Upper lobe of left lung (tissue), 6 donors: ENCODE results near the gene SAMMSON. TPM values are rescaled to one million over a fixed set of nuclear protein-coding genes. Genes with fewer than 3 reads are reported as not detected.

Experiments used
- ATAC-seq, 2 donors: fragments of 200-7000 bp; cut with Tn5 transposase; one replicate each; pipeline ENCODE4 v1.9.1; 2022; ENCODE audit warnings: mild to moderate bottlenecking in 2 of 2, moderate library complexity in 2 of 2; ENCODE audit not compliant: low FRiP score in 2 of 2
- DNase-seq, 2 donors: peaks; one replicate each; pipeline ENCODE4 v3.0.0-alpha.2; 2019 to 2020
- H3K27ac ChIP-seq, 4 donors: fragments of 200-600 bp; sonication (generic); one replicate each; pipeline ENCODE4 v1.5.1; 2016 to 2019
- H3K27me3 ChIP-seq, 4 donors: fragments of 200-600 bp; sonication (generic); one replicate each; pipeline ENCODE4 v1.5.1; 2017 to 2019
- H3K36me3 ChIP-seq, 4 donors: fragments of 200-600 bp; sonication (generic); one replicate each; pipeline ENCODE4 v1.5.1; 2016 to 2019
- H3K4me1 ChIP-seq, 4 donors: fragments of 200-600 bp; sonication (generic); one replicate each; pipeline ENCODE4 v1.5.1; 2018 to 2019
- H3K4me3 ChIP-seq, 4 donors: fragments of 200-600 bp; sonication (generic); one replicate each; pipeline ENCODE4 v1.5.1; 2017 to 2019; ENCODE audit warnings: mild to moderate bottlenecking in 2 of 4, moderate library complexity in 1 of 4
- H3K9me3 ChIP-seq, 4 donors: fragments of 200-600 bp; sonication (generic); one replicate each; pipeline ENCODE4 v1.5.1; 2018 to 2019
- EP300 ChIP-seq, 4 donors: sonication (generic); formaldehyde crosslinking; IDR thresholded peaks; one replicate each; pipeline ENCODE4 v1.5.1; 2017; ENCODE audit warnings: antibody characterized with exemption in 4 of 4, control low read depth in 2 of 4
- POLR2A ChIP-seq, 4 donors: fragments of 450-650 bp; IDR thresholded peaks; one replicate each; pipeline ENCODE4 v1.5.1; 2016 to 2017; ENCODE audit warnings: antibody characterized with exemption in 4 of 4, mild to moderate bottlenecking in 2 of 4
- POLR2AphosphoS5 ChIP-seq, 2 donors: sonication (generic); formaldehyde crosslinking; IDR thresholded peaks; one replicate each; pipeline ENCODE4 v1.5.1; 2017; ENCODE audit warnings: antibody characterized with exemption in 2 of 2
- WGBS, 2 donors: methylation state at CpG; one replicate each; pipeline ENCODE4 v1.1.5; 2017 to 2018; 5-methylcytosine and 5-hydroxymethylcytosine counted together
- total RNA-seq, 6 donors: library from RNA; depleted of rRNA in 4 of 6; stranded (reverse); fragments of >200 nt in 4 of 6; gene quantifications; one replicate each; pipeline versions ENCODE4 v1.1.0 to v1.2.1, GENCODE V29; 2016 to 2021
- TF ChIP-seq, protein P1 (sequence below), 6 experiments: fragments of 450-650 bp in 4 of 6; fragments of 200-600 bp in 2 of 6; sonication (generic) in 2 of 6; IDR thresholded peaks; one replicate each; pipeline ENCODE4 v1.5.1; 2016 to 2019; ENCODE audit warnings: antibody characterized with exemption in 6 of 6
- donor health status: DM: no; HTN: no; CAD: no; lungs with moderate emphysema.
- donor health status: DM: no; HTN: yes; CAD: no; lungs with severe emphysema.

SAMMSON gene
- total RNA-seq, 6 donors from 2014 or later, result 0.30 TPM; not detected in 5

DNA sequence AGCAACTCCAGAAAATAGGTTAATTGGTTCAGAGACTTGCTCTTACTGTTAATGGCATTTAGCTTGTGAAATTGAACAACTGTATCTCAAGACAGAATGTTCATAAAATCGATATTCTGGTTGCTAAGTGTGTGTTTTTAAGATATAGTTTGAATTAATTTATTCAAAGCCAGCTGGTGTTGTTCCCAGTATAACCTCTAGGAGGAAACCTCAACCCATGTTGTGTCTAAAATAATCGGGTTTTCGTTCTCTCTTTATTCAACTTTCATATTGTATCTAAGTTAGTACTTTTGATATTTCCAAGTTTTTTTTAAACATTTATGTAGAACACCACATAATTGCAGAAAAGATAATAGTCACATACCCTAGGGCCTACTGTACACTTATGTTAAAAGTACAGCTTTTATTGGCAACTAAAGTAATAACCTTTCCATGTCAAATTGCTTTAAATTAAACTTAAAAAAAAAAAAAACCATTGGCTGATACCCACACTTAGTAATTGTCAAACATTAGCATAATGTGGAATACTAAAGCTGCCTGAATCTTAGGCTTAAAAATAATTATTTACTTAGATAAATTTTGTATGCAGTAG is 90.9 kb downstream of the SAMMSON start:
- no peak overlapping the region for H3K27ac ChIP-seq
- 9% methylated on average over 3 of the region's 3 CpGs for WGBS, 2 donors
- ATAC-seq (peak in 1 of 2 donors; percentile 29), DNase-seq (no peak)
- H3K4me3 ChIP-seq, result no peak overlapping the region
- TF ChIP-seq, protein P1, sequence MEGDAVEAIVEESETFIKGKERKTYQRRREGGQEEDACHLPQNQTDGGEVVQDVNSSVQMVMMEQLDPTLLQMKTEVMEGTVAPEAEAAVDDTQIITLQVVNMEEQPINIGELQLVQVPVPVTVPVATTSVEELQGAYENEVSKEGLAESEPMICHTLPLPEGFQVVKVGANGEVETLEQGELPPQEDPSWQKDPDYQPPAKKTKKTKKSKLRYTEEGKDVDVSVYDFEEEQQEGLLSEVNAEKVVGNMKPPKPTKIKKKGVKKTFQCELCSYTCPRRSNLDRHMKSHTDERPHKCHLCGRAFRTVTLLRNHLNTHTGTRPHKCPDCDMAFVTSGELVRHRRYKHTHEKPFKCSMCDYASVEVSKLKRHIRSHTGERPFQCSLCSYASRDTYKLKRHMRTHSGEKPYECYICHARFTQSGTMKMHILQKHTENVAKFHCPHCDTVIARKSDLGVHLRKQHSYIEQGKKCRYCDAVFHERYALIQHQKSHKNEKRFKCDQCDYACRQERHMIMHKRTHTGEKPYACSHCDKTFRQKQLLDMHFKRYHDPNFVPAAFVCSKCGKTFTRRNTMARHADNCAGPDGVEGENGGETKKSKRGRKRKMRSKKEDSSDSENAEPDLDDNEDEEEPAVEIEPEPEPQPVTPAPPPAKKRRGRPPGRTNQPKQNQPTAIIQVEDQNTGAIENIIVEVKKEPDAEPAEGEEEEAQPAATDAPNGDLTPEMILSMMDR (IDR thresholded peaks at IDR 0.05), result peak; percentile 33 to 65 (median 57)
- no peak for TF ChIP-seq EP300 (IDR thresholded peaks at IDR 0.05)
- no peaks in the 10 kb centered on the region for H3K4me1 ChIP-seq
- no peaks in the 10 kb centered on the region for H3K9me3 ChIP-seq
- no peaks in the 10 kb centered on the region for H3K27me3 ChIP-seq
- H3K36me3 ChIP-seq, result no peaks in the 10 kb centered on the region

GRCh38 chr3:70094197-70094596 is 94.7 kb downstream of the SAMMSON start:
- no peak for ATAC-seq
- WGBS, 2 donors, result 75 to 87% methylated on average over 3 of the region's 3 CpGs
- Histone ChIP-seq H3K9me3 (no peaks in the 10 kb centered on the region), H3K27ac (no peak overlapping the region), H3K4me1 (no peaks in the 10 kb centered on the region), H3K4me3 (no peak overlapping the region), H3K27me3 (no peaks in the 10 kb centered on the region), H3K36me3 (no peaks in the 10 kb centered on the region)
- TF ChIP-seq EP300 (IDR thresholded peaks at IDR 0.05), result no peak
- TF ChIP-seq POLR2AphosphoS5 (IDR thresholded peaks at IDR 0.05), result no peak
- TF ChIP-seq POLR2A (IDR thresholded peaks at IDR 0.05), result no peak
- TF ChIP-seq, protein P1 (IDR thresholded peaks at IDR 0.05), result no peak
- DNase-seq, result no peak

DNA sequence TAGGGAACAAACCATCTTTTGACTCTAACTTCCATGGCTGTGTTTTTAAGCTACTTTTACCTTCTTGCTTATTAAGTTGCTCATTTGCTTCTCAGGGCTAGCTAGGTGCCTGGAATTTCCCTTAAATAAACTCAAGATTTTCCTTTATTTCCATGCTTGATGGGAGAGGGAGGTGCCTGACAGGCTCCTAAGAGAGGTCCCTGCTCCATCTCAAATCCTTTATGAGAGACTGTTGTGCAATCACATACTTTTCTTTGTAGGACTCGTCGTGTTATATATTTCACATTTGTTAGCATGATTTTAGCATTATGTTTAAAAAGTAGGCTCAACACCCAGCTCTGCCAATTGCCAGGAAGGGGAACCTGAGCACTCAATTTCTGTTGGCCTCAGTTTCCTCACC is 95.7 kb downstream of the SAMMSON start:
- H3K9me3 ChIP-seq, result no peaks in the 10 kb centered on the region
- H3K36me3 ChIP-seq, result no peaks in the 10 kb centered on the region
- H3K4me3 ChIP-seq, result no peak overlapping the region
- DNase-seq (no peak), ATAC-seq (no peak)
- no peaks in the 10 kb centered on the region for H3K27me3 ChIP-seq
- H3K27ac ChIP-seq, result no peak overlapping the region
- TF ChIP-seq POLR2A (IDR thresholded peaks at IDR 0.05) (no peak), POLR2AphosphoS5 (IDR thresholded peaks at IDR 0.05) (no peak)
- TF ChIP-seq, protein P1 (IDR thresholded peaks at IDR 0.05), result no peak
- WGBS, 2 donors, result 60 to 81% methylated on average over 2 of the region's 2 CpGs
- H3K4me1 ChIP-seq, result no peaks in the 10 kb centered on the region

DNA sequence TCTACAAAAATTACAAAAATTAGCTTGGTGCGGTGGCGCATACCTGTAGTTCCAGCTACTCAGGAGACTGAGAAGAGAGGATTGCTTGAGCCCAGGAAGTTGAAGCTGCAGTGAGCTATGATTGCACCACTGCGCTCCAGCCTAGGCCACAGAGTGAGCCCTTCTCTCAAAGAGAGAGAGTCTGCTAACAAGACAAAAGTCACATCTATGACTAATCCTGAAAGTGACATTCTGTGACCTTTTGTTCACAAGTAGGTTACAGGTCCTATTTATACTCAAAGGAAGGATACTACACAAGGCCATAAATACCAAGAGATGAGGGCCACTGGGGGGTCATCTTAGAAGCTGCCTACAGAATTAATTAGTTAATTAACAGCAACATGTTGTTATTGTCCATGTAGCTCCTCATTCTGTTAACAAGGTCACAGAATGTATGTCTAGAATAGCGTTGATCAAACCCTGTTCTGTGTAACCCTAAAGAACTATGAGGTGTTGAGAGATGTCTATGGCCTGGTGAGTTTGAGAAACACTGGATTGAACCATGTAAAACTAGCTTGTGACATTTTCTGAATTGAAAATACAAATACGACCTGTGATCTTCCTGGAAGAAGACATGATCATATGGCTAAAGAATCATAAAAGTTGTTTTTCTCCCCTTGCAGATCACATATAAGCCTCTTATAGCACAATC is 97.0 kb downstream of the SAMMSON start:
- ATAC-seq, result no peak
- no peaks in the 10 kb centered on the region for H3K27me3 ChIP-seq
- DNase-seq, result no peak
- 90 to 93% methylated on average over 5 of the region's 5 CpGs for WGBS, 2 donors
- no peak overlapping the region for H3K4me3 ChIP-seq
- H3K36me3 ChIP-seq, result no peaks in the 10 kb centered on the region
- H3K9me3 ChIP-seq, result no peaks in the 10 kb centered on the region
- no peak overlapping the region for H3K27ac ChIP-seq
- TF ChIP-seq EP300 (IDR thresholded peaks at IDR 0.05) (no peak), POLR2AphosphoS5 (IDR thresholded peaks at IDR 0.05) (no peak)
- H3K4me1 ChIP-seq, result no peaks in the 10 kb centered on the region

GRCh38 chr3:70097084-70097483 is 97.6 kb downstream of the SAMMSON start:
- Histone ChIP-seq H3K4me1 (no peaks in the 10 kb centered on the region), H3K27me3 (no peaks in the 10 kb centered on the region), H3K4me3 (no peak overlapping the region), H3K36me3 (no peaks in the 10 kb centered on the region), H3K9me3 (no peaks in the 10 kb centered on the region), H3K27ac (no peak overlapping the region)
- ATAC-seq (no peak), DNase-seq (no peak)
- TF ChIP-seq POLR2AphosphoS5 (IDR thresholded peaks at IDR 0.05) (no peak), POLR2A (IDR thresholded peaks at IDR 0.05) (no peak), EP300 (IDR thresholded peaks at IDR 0.05) (no peak)
- TF ChIP-seq, protein P1 (IDR thresholded peaks at IDR 0.05), result no peak
- 96 to 100% methylated on average over 1 of the region's 1 CpG for WGBS, 2 donors
